GM19099 (cell line): Measurements from ENCODE around the gene PPM1H.

ENCODE experiments used
- POLR2A ChIP-seq: IDR thresholded peaks from 3 replicates; pipeline ENCODE4 v1.6.1; 2011; ENCODE audit warnings: low read depth; ENCODE audit not compliant: insufficient read length; ENCODE audit errors: extremely low read depth

Gene PPM1H

DNA sequence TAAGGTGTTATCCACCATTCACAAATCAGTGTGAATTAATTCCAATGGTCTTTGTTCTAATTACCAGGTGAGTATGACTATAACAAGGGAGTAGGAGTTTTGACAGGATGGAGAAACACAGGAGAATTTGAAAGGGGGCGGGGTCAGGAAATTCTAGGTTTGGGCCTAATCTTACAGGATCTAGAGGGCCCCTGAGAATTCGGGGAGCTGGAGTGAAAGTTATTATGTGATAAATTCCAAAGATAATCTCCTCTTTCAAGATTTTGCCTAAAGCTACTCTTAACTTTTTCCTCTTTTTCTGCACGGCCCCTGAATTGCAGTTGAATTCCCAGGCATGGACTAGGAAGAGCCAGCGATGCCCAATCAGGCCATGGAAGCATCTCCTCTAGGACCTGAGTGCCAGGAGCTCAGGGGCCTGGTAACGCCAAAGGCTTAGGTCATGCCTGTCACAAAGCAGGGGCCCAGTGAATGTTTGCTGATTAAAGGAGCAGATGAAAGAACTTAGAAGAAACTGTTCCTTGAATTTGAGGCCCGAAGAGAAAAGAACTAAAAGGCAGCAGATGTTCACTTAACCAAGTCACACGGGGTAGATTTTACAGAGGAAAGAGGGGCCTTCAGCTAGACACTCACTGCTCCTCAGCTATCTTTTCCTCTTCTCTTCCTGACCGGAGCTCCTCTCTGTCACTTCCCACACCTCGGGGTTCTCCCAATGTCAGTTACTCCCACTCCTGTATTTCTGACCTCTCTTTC, 195.5 kb downstream of the PPM1H start:
- TF ChIP-seq POLR2A, result no peak

DNA sequence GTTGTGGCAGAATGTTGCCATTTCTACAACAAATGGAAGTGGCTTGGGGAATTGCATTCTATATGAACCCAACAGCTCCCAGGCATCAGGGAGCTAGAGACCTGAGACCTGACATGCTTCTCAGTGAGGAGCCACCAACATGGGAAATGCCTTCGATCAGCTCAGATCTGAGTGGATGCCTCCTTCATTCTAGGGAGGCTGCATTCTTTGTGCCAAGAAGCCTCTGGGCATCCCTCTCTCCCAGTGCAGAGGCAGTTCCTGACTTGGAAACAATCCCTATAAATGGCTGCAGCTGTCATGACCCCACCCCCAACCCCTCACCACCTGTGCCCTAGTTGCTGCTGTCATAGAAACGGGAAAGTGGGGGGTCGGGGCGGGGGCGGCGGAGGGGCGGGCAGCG, 196.3 kb downstream of the PPM1H start:
- TF ChIP-seq POLR2A, result no peak

DNA sequence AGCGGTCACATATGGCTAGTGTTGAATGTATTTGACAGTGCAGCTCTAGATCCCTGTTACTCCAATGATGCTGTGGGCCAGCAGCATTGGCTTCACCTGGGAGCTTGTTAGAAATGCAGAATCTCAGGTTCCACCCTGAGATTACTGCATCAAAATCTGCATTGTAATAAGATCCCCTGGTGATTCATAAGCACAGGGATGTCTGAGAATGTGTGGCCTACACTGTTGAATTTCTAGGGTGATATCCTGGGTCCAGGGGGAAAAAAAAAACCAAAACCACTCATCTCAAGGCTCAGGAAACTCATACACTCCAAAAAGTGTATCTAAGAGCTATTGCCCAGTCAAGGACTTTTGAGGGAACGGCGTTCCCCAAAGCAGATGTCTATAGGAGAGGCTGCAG, 196.8 kb downstream of the PPM1H start:
- no peak for TF ChIP-seq POLR2A

DNA sequence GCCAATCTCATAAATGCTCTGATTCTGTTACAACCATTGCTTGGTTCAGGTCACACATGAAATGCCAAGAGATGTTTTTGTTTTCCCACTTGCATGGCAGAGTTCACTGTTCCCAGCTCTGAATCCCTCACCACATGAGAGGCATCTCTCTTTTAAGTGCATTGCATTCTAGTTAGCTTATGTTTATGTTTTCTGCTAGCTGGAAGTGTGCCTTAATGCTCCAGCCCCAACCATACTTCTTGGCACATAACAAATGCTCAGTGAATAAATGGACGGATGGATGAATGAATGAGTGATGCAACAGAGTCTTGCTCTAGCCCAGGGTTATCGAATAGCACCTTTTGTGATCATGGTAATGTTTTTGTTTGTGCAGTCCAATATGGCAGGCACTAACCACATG, 197.3 kb downstream of the PPM1H start:
- TF ChIP-seq POLR2A, result no peak

DNA sequence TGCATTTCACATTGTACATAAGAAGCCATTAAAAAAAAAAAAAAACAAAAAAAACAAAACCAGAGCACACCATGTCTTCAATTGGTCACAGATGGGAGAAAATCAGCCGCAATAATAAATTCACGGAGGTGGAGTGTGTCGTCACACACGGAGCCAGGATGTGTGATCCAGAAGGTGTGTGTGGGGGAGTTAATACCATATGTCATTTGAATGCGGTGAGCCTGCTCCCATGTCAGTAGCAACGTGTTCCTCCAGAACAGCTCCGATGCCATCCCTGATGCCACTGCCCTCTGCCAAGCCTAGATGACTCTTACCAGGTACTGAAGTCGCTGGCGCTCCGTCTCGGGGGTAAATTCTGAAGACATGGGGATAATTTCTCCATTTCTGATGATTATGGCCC, 197.8 kb downstream of the PPM1H start:
- TF ChIP-seq POLR2A, result no peak

DNA sequence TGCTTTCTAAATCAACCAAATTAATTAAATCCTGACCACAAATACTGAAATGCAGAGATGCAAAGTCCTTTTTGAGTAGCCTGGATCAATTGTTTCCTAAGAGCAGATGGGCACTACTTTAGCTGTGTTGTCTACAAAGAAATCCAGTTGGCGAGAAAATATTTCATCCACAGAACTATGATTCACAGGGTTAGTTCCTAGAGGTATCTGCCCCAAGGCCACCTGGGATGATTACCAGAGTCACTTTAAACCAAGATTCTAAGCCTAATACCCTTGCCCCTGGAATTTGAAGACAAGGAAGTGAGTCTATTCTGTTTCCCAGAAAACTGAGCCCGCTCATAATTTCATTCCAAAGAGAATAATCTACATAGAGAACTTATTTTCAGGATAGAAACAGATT, 198.4 kb downstream of the PPM1H start:
- no peak for TF ChIP-seq POLR2A

DNA sequence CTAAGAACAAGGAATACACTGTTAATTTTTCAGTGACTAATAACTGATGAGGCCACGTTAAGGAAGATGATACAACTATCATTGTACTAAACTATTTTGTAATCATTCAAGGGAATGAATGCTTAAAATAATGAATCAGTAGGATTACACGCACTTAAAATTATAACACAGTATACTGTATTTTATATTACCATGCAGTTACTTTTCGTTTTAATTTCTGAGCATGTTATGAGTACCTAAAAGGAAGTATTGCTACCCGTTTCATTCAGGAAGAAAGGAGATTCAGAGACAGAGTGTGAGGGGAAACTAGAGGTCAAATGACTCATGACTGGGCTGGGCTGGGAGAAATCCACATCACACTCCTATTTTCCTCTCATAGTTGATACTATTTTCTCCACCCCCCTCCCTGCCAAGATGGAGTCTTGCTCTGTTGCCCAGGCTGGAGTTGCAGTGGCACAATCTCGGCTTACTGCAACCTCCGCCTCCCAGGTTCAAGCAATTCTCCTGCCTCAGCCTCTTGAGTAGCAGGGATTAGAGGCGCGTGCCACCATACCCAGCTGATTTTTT, 202.0 kb downstream of the PPM1H start:
- no peak for TF ChIP-seq POLR2A

DNA sequence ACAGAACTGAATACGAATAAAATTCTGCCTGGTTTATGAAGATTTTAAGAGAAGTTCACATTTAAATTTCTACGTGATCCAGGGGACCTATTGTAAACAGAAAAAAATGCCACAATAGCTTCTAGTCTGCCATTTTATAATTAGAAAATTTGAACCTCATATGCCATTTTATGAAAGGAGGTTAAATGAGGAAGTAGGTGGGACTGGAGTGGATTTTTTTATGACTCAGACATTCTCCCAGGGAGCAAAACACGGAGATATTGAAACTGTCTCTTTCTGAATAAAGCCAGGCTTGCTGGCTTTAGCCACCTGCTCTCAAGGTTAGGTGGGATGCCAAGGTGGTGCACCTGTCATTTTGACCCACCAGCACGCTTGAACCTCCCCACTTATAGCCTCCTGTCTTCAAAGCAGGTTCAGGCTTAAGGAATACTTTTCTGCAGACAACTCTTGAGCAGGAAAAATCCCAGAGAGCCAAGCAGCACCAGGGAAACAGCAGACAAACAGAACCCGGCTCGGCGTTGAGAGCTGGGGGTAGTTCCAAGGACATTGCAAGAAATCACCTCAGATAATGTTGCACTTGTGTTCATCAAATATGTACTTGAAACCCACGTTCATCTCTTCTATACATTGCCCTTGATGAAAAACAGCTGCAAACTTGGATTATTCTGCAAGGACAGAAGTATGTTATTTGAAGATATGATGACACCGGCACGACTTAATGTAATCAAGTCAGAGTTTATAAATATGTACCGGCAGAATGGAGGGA, 203.7 kb downstream of the PPM1H start:
- TF ChIP-seq POLR2A, result no peak

DNA sequence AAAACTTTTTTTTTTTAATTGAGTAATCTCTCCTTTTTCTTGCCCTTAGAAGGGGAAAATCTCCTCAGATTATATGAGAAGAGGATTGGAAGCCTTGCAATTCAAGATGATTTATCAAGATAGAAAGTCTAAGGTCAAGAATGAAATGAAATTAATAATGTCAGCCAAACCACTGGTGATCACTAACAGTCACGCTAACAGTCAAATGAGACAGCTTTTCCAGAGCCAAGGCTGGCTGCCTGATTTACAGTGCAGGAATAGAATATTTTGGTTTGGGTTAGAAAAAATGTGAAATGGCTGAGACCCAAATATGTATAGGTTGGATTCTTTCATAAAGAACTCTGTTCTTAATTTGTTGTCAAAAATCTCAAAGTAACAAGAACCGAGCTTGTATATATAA, 204.3 kb downstream of the PPM1H start:
- no peak for TF ChIP-seq POLR2A

DNA sequence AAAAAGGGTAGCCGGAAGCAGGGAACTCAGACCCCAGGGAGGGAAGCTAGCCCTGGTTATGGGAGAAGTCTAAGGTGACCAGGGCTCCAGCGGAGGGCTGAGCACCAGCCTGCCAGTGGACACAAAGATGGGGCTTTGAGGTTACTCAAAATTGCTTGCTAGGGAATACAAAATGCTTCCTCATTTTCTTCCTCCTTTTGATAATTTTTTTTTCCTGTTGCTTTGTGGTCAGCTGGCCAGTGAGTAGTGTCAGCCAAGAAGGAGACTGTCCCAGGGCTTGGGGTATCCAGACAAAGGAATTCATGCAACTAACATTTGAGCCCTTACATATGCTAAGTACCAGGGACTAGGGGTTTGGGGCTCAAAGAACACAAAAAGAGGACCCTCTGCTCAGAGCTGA, 206.2 kb downstream of the PPM1H start:
- TF ChIP-seq POLR2A, result no peak

DNA sequence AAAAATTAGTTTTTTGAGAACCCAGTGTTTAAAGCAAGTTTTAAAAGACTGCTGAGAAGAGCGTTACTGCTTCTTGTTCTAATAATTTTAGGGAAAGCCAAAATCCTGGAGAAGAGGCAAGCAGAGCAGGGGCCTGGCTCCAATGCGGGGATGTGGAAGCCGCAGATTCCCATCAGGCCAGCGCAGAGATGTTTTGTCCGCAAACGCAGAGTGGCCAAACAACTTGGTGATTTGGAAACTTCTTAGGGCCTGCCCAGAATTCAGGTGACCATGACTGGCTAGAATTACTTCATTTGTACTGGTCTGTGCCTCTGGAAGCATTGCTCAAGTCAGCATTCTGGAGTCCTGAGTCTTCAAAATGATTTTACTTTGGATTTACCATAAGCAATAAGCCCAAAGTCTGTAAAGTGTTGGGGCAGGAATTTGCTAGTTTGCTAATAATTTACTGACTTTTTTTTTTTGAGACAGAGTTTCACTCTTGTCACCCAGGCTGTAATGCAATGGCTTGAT, 208.4 kb downstream of the PPM1H start:
- no peak for TF ChIP-seq POLR2A

DNA sequence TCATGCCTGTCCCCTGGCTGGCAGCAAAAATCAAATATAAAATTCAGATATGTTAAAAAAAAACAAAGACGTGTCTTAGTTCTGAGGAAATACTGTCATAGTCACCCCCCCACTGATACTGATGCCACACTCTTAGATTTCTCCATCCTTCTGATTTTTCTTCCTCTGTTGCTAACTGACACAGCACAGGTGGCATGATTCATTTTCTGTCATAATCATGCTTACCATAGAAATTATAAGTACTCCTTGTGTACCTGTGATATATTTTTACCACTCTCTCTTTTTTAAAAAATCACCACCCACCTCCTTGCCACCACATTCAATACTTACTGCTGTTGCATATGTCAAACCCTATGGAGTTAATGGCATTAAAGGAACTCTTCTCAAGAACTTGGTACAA, 209.2 kb downstream of the PPM1H start:
- TF ChIP-seq POLR2A, result no peak

DNA sequence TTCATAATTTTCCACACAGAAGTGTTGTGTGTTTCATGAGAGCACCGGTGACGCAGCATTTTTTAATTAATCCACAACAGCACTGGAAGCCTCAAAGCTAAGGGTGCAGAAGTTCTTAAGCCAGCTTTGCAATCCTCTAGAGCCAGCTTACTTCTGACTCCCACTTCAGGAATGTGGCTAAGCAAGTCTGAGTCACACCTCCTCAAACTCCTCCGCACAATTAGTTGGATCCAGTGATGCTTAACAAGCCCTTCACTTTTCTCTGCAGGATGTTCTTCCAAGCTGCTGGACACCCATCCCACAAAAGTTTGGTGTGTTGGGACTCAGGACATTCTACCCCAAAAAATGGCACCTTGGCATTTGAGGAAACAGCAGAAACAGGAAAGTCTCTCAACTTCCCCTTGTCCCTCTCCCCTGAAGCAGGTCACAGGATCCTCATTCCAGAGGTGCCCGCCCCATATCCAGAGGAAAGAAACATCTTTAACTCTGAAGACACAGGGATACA, 210.0 kb downstream of the PPM1H start:
- TF ChIP-seq POLR2A, result no peak

DNA sequence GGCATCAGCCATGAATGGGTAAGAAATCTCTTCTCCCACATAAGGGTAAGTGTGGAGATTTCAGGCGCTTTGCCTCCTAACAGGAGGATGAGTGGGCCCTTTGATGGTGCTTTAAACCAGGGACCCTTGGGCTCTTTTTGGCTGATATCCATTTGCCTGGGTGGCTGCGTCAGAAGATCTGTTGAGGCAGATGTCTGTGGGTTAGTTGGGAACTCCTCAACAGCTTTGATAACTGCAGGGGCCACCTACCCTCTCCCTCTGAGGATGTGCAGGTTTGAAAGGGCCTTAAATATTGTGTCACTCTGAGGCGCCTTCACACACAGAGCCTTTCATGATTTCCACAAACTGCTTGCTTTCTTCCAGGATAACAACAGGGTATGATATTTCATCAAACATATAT, 210.7 kb downstream of the PPM1H start:
- TF ChIP-seq POLR2A, result no peak

DNA sequence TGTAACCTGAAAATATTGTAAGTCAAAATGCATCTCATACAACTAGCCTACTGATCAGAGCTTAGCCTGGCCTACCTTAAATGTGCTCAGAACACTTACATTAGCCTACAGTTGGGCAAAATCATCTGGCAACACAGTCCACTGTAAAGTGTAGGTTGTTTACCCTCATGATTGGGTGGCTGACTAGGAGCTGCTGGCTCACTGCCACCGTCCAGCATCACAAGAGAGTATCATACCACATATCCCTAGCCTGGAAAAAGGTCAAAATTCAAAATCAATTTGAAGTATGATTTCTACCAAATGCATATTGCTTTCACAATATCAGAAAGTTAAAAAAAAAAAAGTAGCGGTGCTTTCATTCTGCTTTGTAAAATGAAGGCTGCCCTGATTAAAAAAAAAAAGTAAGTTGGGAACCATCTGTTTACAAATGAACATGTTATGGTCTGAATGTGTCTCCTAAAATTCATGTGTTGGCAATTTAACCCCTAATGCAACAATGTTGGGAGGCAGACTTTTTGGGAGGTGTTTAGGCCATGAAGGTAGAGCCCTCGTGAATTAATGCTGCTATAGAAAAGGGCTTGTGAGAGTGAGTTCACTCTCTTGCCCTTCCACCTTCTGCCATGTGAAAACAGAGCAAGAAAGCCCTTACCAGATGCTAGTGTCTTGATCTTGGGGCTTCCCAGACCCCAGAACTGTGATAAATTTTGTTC, 211.8 kb downstream of the PPM1H start:
- TF ChIP-seq POLR2A, result no peak

DNA sequence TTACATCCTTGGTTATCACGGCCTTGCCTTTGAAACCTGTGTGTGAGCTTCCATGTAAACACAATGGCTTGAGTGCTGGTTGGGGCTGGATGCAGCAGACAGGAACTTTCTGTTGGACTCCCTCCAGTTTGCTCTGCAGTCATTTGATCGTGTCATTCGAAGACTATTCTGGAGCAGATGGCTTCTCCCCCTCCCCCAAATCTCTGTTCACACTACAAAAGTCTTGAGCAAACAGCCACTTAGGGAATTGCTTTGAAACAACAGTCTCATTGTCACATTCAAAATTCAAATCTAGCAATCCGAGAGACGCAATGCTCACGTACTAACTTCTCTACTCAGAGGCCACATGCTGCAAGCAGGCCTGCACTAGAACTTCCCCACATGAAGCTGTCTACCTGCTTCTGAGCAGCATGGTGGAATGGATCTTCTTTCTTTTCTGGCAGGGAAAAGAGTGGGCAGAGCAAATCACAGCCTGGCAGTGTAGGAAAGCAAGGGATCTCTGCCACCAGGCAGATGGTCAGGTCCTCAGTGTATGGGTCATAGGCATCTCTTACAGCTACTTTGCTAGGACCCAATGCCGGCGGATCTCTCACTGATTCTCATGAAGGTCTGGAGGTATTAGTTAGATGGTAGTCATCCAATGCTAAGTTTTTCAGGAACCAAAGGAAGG, 214.2 kb downstream of the PPM1H start:
- no peak for TF ChIP-seq POLR2A
